Measurements from ENCODE around the gene RGS3. TPM values are rescaled to one million over a fixed set of nuclear protein-coding genes. Genes with fewer than 3 reads are reported as not detected.

The RGS3 gene
- total RNA-seq, 4 donors from 2014 or later, result 5.9 to 11.8 (median 9.8) TPM

GRCh38 chr9:113484258-113484730, 20.8 kb downstream of the RGS3 start:
- Histone ChIP-seq H3K27ac (peak overlapping the region; percentile 70 to 79 (median 76)), H3K9me3 (no peaks in the 10 kb centered on the region), H3K4me1 (peaks cover 37 to 40% of the 10 kb centered on the region in 2 donors), H3K27me3 (no peaks in the 10 kb centered on the region), H3K4me3 (no peak overlapping the region), H3K36me3 (no peaks in the 10 kb centered on the region)
- ATAC-seq (peak; percentile 23 to 37), DNase-seq (peak in 1 of 2 donors; percentile 44)
- intact Hi-C loops (cut with DNase I; ENCODE audit: low total_unique reads) (loop anchor here (10.0 kb wide), 1 partner anchor 1101 kb away; the partner anchor contains the start of gene ATP6V1G1), in situ Hi-C loops (cut with MboI; ENCODE audit: low sequenced_read_pairs in 4 of 4) (no loop called here)
- TF ChIP-seq CTCF (IDR thresholded peaks at IDR 0.05 in 4 of 5, conservative IDR thresholded peaks at IDR 0.05 in 1 of 5) (no peak), POLR2A (IDR thresholded peaks at IDR 0.05) (no peak)

- in situ Hi-C loops (cut with MboI; ENCODE audit: low sequenced_read_pairs in 4 of 4), result no loop called here
- Histone ChIP-seq H3K27ac (peak overlapping the region; percentile 70 to 79 (median 76)), H3K27me3 (no peaks in the 10 kb centered on the region), H3K4me3 (no peak overlapping the region), H3K9me3 (no peaks in the 10 kb centered on the region), H3K4me1 (peaks cover 40 to 49% of the 10 kb centered on the region in 2 donors), H3K36me3 (no peaks in the 10 kb centered on the region)
- no peak for ATAC-seq
- TF ChIP-seq POLR2A (IDR thresholded peaks at IDR 0.05), result no peak
- no peak for TF ChIP-seq CTCF (IDR thresholded peaks at IDR 0.05 in 4 of 5, conservative IDR thresholded peaks at IDR 0.05 in 1 of 5)
- intact Hi-C loops (cut with DNase I; ENCODE audit: low total_unique reads), result loop anchor here (10.0 kb wide), 1 partner anchor 1099 kb away; the partner anchor contains the start of gene ATP6V1G1
- DNase-seq, result no peak
These were observed 22.2 kb downstream of the RGS3 start for GRCh38 chr9:113485761-113486115.

GRCh38 chr9:113486327-113486726, 22.8 kb downstream of the RGS3 start:
- no peaks in the 10 kb centered on the region for H3K27me3 ChIP-seq
- DNase-seq, result peak in 1 of 2 donors; percentile 13
- H3K4me3 ChIP-seq, result no peak overlapping the region
- no peaks in the 10 kb centered on the region for H3K36me3 ChIP-seq
- no peak for ATAC-seq
- in situ Hi-C loops (cut with MboI; ENCODE audit: low sequenced_read_pairs in 4 of 4), result no loop called here
- peaks cover 40 to 49% of the 10 kb centered on the region in 2 donors for H3K4me1 ChIP-seq
- H3K9me3 ChIP-seq, result no peaks in the 10 kb centered on the region
- intact Hi-C loops (cut with DNase I; ENCODE audit: low total_unique reads), result loop anchor here (10.0 kb wide), 1 partner anchor 1098 kb away; the partner anchor contains the start of gene ATP6V1G1
- TF ChIP-seq POLR2A (IDR thresholded peaks at IDR 0.05), result no peak
- TF ChIP-seq CTCF (IDR thresholded peaks at IDR 0.05 in 4 of 5, conservative IDR thresholded peaks at IDR 0.05 in 1 of 5), result no peak
- peak overlapping the region; percentile 70 to 79 (median 76) for H3K27ac ChIP-seq

GRCh38 chr9:113488071-113488470, 24.5 kb downstream of the RGS3 start:
- in situ Hi-C loops (cut with MboI; ENCODE audit: low sequenced_read_pairs in 4 of 4) (no loop called here), intact Hi-C loops (cut with DNase I; ENCODE audit: low total_unique reads) (loop anchor here (10.0 kb wide), 1 partner anchor 1097 kb away; the partner anchor contains the start of gene ATP6V1G1)
- Histone ChIP-seq H3K27ac (peak overlapping the region; percentile 85 to 95 (median 94)), H3K4me3 (no peak overlapping the region), H3K4me1 (peaks cover 54 to 63% of the 10 kb centered on the region in 2 donors), H3K36me3 (no peaks in the 10 kb centered on the region), H3K27me3 (no peaks in the 10 kb centered on the region), H3K9me3 (no peaks in the 10 kb centered on the region)
- ATAC-seq, result peak; percentile 1
- DNase-seq, result peak in 1 of 2 donors; percentile 31
- TF ChIP-seq POLR2A (IDR thresholded peaks at IDR 0.05) (no peak), CTCF (IDR thresholded peaks at IDR 0.05 in 4 of 5, conservative IDR thresholded peaks at IDR 0.05 in 1 of 5) (no peak)

Data from gastrocnemius medialis (tissue), 4 donors.